GM21360 (cell line): Measurements from ENCODE around the gene CAMK2B.

ENCODE experiments used
- ATAC-seq: cut with Tn5 transposase; IDR thresholded peaks from one replicate; pipeline ENCODE4 v1.9.1; 2021; ENCODE audit warnings: mild to moderate bottlenecking, moderate library complexity; ENCODE audit not compliant: unreplicated experiment

Gene CAMK2B

GRCh38 chr7:44310221-44310848 is 15.1 kb downstream of the CAMK2B start:
- ATAC-seq, result no peak

DNA sequence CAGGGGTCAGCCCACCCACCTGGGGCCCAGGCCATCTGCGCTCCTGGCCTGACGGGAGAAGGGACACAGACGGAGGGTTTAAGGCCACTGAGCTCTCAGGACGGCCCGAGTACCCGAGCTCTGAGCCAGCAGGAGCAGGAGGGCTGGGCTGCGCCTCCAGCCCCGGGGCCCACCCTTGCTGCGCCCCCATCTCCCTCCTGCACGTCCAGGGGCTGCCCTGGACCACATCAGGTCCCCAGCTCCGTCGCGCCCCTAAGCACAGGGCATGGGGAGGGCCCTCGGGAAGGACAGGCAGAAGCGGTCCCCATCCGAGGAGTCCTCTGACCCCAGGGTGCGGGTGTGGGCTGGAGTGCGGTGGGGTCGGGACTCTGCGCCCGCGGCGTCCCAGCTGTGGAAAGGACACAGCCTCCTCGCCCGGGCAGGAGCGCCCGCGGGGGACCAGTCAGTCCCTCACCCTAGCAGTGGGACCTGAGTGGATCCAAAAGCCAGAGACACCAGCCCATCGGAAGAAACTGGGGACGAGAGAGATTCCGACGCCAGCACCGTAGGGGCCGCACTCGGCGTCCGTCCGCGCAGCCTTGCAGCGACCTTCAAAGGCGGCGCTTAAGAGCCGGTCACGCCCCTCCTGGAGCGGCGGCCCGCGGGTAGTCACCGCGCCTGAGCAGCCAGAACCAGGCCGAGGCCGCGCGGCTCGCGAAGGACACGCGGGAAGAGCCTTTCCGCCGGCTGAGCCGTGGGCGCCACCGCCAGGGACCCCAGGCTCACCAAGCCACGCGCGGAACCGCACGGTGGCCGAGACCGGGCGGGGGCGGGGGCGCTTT is 15.9 kb downstream of the CAMK2B start:
- peak; percentile 50 for ATAC-seq

GRCh38 chr7:44308596-44309270 is 16.7 kb downstream of the CAMK2B start:
- ATAC-seq, result no peak

DNA sequence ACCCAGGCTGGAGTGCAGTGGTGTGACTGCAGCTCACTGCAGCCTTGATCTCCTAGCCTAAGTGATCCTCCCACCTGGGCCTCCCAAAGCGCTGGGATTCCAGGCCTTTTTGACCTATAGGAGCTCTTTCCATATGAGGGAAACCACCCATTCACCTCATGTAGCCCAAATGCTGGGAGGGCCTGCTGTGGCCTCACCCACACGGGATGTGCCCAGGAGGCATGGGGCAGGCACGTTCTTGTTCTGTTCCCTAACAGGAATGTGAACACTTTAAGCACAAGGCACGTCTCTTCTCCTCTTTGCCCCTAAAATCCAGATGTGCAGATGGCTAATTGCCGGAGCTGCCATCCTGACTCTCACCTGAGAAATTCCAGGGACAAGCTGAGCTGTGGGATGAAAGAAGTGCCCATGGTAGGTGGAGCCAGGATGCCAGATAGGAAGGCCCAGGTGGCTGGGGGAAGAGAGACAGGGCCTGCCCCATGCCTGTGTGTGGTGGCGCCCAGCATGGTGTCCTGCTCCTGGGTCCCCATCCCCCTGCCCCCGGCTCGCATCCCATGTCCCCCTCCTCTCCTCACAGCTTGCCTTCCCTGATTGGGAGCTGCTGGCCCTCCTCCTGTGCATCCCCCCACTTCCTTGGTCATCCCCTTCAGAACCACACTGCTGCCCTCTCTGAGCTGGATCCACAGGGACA is 17.3 kb downstream of the CAMK2B start:
- ATAC-seq, result no peak

DNA sequence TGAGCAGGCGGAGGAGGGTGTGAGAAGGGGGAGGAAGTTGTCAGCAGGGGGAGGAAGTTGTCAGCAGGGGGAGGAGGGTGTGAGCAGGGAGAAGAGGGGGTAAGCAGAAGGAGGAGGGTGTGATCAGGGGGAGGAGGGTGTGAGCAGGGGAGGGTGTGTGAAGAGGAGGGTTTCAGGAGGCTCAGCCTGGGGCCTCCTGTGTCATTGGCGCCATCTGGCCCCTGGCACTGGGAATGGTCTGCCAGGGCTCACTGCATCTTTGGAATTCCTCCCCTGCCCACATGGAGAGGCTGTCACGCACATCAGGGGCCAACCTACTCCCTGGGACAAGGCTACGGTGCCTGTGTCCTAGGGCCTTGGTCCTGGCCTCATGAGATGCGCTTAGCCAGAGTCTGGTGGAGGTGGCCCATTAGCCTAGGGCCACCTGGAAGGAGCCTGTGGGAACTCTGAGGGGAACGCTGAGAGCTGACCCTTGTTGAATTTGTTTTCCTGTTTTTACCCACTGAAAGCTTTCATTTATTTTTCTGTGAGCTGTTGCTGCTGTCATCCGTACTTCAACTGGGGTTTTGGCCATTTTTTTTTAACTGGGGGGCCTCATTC is 18.0 kb downstream of the CAMK2B start:
- ATAC-seq, result no peak

DNA sequence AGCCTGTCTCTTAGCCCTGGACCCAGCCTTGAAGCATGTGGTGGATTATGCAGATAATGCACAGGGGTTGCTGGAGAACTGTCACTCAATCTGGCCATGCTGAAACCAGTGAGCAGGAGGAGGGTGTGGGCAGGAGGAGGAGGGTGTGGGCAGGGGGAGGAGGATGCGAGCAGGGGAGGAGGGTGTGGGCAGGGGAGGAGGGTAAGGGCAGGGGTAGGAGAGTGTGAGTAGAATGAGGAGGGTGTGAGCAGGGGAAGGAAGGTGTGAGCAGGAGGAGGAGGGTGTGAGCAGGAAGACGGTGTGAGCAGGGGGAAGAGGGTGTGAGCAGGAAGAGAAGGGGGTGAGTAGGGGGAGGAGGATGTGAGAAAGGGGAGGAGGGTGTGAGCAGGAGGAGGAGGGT is 18.8 kb downstream of the CAMK2B start:
- no peak for ATAC-seq

DNA sequence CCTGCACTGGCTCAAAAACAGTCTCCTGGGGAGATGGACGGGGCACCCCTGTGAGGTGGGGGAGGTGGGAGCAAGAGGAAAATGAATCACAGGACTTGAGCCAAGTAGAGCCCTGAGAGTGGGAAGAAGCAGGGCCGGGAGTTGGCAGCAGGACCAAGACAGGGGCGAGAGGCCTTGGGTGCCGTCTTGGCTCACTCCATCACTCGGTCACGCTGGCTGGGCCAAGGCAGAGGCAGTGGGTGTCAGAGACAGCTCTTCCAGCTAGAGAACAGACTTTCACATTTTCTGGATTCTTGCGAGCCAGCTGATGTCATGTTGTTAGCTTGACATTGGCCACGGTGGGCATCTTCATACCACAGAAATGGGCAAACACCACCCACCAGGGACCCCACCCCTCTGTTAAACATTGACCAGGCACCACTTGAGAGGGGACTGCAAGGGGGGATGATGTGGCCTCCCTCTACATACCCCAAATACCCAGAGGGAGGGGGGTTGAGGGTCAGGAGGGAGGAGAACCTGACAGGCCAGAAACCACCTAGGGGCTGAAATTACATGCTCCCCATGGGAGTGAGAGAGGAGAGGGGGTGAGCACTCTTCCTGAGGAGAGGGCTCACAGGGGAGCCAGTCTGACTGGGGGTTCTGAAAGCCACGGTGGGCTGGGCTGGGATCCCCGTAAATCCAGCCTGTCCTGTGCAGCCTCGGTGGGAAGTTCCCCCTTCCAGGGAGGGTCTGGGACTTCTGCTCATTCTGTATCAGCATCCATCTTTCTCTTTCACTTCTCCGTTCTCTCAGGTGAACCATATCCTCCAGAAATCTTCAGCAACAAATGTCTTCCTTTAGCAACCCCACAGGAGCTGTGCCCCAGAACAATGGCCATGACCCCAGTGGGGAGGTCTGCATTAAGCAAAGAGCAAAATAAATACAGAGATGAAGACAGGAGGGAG is 19.6 kb downstream of the CAMK2B start:
- ATAC-seq, result no peak

- no peak for ATAC-seq
Observed at GRCh38 chr7:44294325-44295069, 30.9 kb downstream of the CAMK2B start.

DNA sequence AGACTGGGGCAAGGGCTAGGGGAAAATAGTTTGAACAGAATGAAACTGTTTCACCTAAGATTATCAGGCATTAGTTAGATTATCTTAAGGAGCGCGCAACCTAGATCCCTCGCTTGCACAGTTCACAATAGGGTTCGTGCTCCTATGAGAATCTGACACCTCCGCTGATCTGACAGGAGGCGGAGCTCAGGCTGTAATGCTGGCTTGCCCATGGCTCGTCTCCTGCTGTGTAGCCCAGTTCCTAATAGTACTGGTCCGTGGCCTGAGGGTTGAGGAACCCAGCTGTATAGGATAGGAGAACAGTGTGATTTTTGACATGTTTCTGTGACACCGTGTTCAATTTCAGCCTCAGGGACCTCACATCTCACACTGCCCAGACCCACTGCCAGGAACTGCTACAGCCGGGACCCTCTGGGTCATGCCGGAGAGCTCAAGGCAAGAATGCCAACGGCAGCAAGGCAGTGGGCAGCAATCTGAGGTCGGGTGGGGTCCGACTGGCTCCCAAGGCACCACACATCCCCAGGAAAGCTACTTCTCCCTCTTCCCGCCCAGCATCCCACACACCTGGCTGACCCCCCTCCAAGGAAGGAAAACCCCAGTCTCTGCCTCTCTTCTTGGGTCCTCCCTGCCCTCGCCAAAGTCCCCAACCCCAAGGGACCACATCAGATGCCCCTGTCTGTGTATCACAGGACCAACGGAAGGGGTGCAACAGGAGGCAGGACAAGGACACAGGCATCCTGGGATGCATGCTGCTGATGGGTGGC is 31.7 kb downstream of the CAMK2B start:
- ATAC-seq, result no peak

DNA sequence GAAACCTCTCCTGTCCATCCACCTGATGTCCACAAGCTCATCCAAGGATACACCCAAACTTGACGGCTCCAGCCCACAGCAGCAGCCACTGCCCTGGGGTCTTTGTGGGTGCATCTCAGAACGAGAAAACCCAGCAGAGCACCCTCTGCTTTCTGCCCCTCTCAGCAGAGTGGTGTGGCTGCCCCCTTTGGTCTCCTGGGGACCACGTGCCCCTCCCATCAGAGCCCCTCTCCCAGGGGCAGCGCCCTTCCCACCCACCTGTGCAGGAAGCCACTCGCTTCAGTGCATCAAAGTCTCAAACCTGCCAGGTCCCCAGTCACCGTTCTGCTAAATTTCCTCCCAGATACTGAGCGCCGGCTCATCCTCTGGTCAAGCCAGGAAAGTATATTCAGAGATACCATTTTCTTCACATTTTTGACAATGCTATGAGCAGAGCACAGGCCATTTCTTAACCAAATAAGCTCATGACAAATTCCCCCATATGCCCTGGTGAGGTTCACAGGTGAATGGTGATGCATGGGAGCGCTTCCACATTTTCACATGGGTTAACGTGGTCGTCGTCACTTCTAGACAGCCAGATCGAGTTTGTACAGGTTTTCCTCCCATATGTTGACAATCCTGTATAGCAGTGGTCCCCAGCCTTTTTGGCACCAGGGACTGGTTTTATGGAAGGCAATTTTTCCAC is 32.4 kb downstream of the CAMK2B start:
- no peak for ATAC-seq

GRCh38 chr7:44292420-44292817 is 33.0 kb downstream of the CAMK2B start:
- no peak for ATAC-seq

DNA sequence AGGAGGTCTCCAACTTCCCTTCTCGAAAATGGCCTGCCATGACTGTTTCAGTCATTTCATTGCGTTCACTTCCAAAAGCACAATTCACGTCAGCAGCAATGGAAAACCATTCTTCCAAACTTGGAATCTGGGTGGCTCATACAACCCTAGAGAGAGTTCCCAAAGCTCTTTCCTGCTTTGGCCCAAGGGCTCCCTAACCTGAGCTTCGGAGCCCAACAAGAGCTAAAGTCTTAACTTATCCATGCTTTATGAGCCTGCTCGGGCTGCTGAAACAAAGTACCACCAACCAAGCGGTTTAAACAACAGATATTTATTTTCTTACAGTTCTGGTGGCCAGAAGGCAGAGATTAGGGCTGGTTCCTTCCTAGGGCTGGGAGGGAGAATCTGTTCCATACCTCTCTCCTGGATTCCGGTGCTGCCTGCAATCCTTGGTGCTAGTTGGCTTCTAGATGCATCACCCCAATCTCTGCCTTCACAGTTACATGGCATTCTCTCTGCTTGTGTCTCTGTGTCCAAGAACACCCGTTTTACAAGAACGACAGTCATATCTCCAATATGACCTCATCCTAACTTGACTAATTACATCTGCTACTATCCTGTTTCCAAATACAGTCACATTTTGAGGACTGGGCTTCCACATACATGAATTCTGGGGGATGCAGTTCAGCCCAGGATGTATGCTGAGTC is 33.5 kb downstream of the CAMK2B start:
- no peak for ATAC-seq

GRCh38 chr7:44291066-44291732 is 34.2 kb downstream of the CAMK2B start:
- no peak for ATAC-seq

DNA sequence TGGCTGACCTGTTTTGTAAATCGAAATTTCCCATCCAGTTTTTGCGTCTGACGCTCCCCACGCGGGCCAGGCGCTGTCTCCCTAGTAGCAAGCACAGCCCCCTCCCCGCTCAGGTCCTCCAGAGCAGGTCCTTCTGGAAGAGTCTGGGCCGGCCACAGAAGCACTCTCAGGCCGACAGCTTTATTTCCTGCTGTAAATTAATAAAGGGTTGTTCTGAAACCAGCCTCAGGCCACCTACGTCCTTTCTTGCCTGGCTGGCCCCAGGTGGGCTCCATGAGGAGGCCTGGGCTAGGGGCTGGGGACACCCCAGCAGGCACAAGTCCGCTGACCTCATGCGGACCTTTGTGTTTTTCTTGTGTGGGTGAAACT is 35.2 kb downstream of the CAMK2B start:
- ATAC-seq, result no peak

GRCh38 chr7:44289341-44290251 is 35.8 kb downstream of the CAMK2B start:
- no peak for ATAC-seq

- ATAC-seq, result no peak
Observed at GRCh38 chr7:44288811-44289340, 36.5 kb downstream of the CAMK2B start.
